SU-DHL-6 (cell line): ENCODE data around the gene CPLANE2.

Experiments
- H2AFZ ChIP-seq: fragments of 200-600 bp; sonication (generic); 2 replicates; pipeline ENCODE4 v1.6.1; 2014; ENCODE audit warnings: low read depth, mild to moderate bottlenecking, moderate library complexity, mixed read lengths, antibody characterized with exemption, low read length; ENCODE audit not compliant: severe bottlenecking
- H3F3A ChIP-seq: fragments of 200-600 bp; shearing (Covaris generic); 2 replicates; pipeline ENCODE4 v1.6.0; 2016; ENCODE audit warnings: antibody characterized with exemption, mild to moderate bottlenecking; ENCODE audit not compliant: insufficient read depth
- H3K27ac ChIP-seq: fragments of 200-600 bp; sonication (generic); 2 replicates; pipeline ENCODE4 v1.5.1; 2016; ENCODE audit warnings: low read depth, mild to moderate bottlenecking, low read length, moderate library complexity, mixed read lengths
- H3K27me3 ChIP-seq: fragments of 200-600 bp; sonication (generic), shearing (Covaris generic); 2 replicates; pipeline ENCODE4 v1.6.0; 2014; ENCODE audit warnings: mild to moderate bottlenecking, low read length
- H3K36me3 ChIP-seq: fragments of 200-600 bp; sonication (generic); 2 replicates; pipeline ENCODE4 v1.6.1; 2014; ENCODE audit warnings: mild to moderate bottlenecking, low read length, mixed read lengths
- H3K4me2 ChIP-seq: fragments of 300-600, 200-600 bp; shearing (Covaris generic), sonication (generic); 2 replicates; pipeline ENCODE4 v1.6.0; 2014; ENCODE audit warnings: low read length, low read depth, mild to moderate bottlenecking; ENCODE audit not compliant: poor library complexity, severe bottlenecking
- H3K4me3 ChIP-seq: fragments of 200-600 bp; sonication (generic); 2 replicates; pipeline ENCODE4 v1.5.1; 2014; ENCODE audit warnings: antibody characterized with exemption, low read length, mild to moderate bottlenecking, mixed read lengths; ENCODE audit not compliant: insufficient read depth, poor library complexity, severe bottlenecking
- H3K79me2 ChIP-seq: fragments of 200-600 bp; sonication (generic); 2 replicates; pipeline ENCODE4 v1.6.1; 2014; ENCODE audit warnings: mild to moderate bottlenecking, low read length, moderate library complexity; ENCODE audit not compliant: insufficient read depth
- H3K9ac ChIP-seq: fragments of 200-600 bp; sonication (generic); 2 replicates; pipeline ENCODE4 v1.7.0; 2014; ENCODE audit warnings: mild to moderate bottlenecking, low read length
- H3K9me2 ChIP-seq: fragments of 200-600 bp; sonication (generic); replicated peaks from 2 replicates; pipeline ENCODE4 v1.6.1; 2014; ENCODE audit warnings: low read length; ENCODE audit not compliant: insufficient read depth
- H3K9me3 ChIP-seq: fragments of 200-600 bp; sonication (generic); 2 replicates; pipeline ENCODE4 v1.6.1; 2014; ENCODE audit warnings: low read length, mixed read lengths; ENCODE audit not compliant: insufficient read depth
- H4K20me1 ChIP-seq: fragments of 200-600 bp; sonication (generic); 2 replicates; pipeline ENCODE4 v1.6.1; 2014; ENCODE audit warnings: low read depth, mild to moderate bottlenecking, antibody characterized with exemption, low read length, moderate library complexity, mixed read lengths
- EZH2phosphoT487 ChIP-seq: fragments of 200-600 bp; sonication (generic), shearing (Covaris generic); conservative IDR thresholded peaks from 2 replicates; pipeline ENCODE4 v1.6.1; 2018; ENCODE audit warnings: mild to moderate bottlenecking, antibody characterized with exemption, low read length, moderate library complexity, mixed read lengths
- TF ChIP-seq, protein P1 (sequence below): fragments of 200-600 bp; sonication (generic); IDR thresholded peaks from one replicate; pipeline ENCODE4 v1.5.1; 2017; ENCODE audit warnings: antibody characterized with exemption, mild to moderate bottlenecking, low read length, moderate library complexity; ENCODE audit not compliant: insufficient read depth, poor library complexity, severe bottlenecking

CPLANE2 gene

DNA sequence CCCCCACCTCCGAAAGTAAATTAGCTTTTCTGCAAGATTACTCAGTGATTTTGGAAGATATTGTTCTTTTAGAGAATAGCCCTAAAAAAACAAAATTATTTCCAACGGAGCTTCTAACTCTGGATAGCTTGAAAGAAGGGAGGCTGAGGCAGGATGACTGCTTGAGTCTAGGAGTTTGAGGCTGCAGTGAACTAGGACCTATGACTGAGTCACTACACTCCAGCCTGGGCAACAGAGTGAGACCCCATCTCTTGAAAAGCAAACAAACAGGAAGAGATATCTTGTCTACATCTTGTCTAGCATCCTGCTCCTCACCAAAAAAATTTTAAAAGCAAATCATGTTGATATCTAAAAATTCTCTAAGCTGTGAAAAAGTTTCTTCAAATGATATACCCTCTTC lies 42.2 kb upstream of the CPLANE2 start:
- Histone ChIP-seq H3K27ac (no peak overlapping the region), H3K27me3 (no peaks in the 10 kb centered on the region), H3F3A (no peaks in the 10 kb centered on the region), H3K79me2 (no peaks in the 10 kb centered on the region), H3K4me3 (no peak overlapping the region), H3K36me3 (no peaks in the 10 kb centered on the region), H2AFZ (no peak overlapping the region), H4K20me1 (no peaks in the 10 kb centered on the region), H3K4me2 (no peak overlapping the region), H3K9ac (no peak overlapping the region), H3K9me3 (no peaks in the 10 kb centered on the region), H3K9me2 (no peaks in the 10 kb centered on the region)
- no peak for TF ChIP-seq EZH2phosphoT487
- TF ChIP-seq, protein P1, sequence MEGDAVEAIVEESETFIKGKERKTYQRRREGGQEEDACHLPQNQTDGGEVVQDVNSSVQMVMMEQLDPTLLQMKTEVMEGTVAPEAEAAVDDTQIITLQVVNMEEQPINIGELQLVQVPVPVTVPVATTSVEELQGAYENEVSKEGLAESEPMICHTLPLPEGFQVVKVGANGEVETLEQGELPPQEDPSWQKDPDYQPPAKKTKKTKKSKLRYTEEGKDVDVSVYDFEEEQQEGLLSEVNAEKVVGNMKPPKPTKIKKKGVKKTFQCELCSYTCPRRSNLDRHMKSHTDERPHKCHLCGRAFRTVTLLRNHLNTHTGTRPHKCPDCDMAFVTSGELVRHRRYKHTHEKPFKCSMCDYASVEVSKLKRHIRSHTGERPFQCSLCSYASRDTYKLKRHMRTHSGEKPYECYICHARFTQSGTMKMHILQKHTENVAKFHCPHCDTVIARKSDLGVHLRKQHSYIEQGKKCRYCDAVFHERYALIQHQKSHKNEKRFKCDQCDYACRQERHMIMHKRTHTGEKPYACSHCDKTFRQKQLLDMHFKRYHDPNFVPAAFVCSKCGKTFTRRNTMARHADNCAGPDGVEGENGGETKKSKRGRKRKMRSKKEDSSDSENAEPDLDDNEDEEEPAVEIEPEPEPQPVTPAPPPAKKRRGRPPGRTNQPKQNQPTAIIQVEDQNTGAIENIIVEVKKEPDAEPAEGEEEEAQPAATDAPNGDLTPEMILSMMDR: no peak

DNA sequence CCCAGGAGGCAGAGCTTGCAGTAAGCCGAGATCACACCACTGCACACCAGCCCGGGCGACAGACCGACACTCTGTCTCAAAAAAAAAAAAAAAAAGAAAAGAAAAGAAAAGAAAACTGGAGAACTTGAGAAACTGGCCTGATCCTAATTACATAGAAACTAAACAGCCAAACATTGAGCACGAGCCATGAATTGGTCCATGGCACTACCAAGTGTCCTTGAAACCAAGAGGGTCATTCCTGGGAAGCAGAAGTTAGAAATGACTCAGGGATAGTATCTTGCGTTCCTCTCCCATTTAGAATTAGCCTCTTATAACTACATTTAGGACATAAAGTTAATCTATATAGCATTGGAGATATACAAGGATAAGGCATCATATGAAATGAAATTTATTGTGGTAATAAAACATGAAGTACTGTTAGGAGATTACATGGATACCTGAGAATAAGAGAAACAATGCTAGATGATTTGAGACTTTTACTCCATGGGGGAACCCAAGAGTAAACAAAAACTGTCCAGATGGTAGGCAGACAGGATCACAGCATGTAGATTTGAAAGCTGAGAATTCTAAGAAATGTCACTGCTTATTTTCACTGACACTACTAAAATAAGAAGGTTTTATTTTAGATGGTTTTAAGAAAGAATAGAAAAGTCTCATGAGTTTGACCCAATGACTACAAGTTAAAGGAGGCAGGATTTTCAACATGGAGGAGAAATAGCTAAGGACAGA lies 39.5 kb upstream of the CPLANE2 start:
- Histone ChIP-seq H3K27me3 (no peaks in the 10 kb centered on the region), H3K9me3 (no peaks in the 10 kb centered on the region), H3K9me2 (no peaks in the 10 kb centered on the region), H3K36me3 (no peaks in the 10 kb centered on the region), H3K4me2 (no peak overlapping the region), H3K4me3 (no peak overlapping the region), H2AFZ (no peak overlapping the region), H3F3A (no peaks in the 10 kb centered on the region), H3K9ac (no peak overlapping the region), H3K79me2 (no peaks in the 10 kb centered on the region), H3K27ac (no peak overlapping the region), H4K20me1 (no peaks in the 10 kb centered on the region)
- TF ChIP-seq EZH2phosphoT487: no peak
- TF ChIP-seq, protein P1: no peak

DNA sequence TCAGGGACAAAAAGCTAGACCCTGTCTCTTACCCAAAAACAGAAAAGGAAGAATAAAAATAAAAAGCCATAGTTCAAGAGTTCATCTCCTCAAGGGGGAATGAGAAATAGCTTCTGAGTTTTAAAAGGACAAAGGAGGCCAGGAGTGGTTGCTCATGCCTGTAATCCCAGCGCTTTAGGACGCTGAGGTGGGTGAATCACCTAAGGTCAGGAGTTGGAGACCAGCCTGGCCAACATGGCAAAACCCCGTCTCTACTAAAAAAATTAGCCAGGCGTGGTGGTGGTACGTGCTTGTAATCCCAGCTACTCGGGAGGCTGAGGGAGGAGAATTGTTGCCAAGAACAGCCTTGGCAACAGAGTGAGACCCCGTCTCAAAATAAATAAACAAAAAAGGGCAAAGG lies 38.6 kb upstream of the CPLANE2 start:
- Histone ChIP-seq H3K9me3 (no peaks in the 10 kb centered on the region), H4K20me1 (no peaks in the 10 kb centered on the region), H3K9me2 (no peaks in the 10 kb centered on the region), H3K27ac (no peak overlapping the region), H3K79me2 (no peaks in the 10 kb centered on the region), H3K36me3 (no peaks in the 10 kb centered on the region), H3K27me3 (no peaks in the 10 kb centered on the region), H3F3A (no peaks in the 10 kb centered on the region), H3K9ac (no peak overlapping the region), H3K4me2 (no peak overlapping the region), H2AFZ (no peak overlapping the region), H3K4me3 (no peak overlapping the region)
- TF ChIP-seq, protein P1: no peak
- no peak for TF ChIP-seq EZH2phosphoT487
